ENCODE data around the gene SLC35D2. TPM values are rescaled to one million over a fixed set of nuclear protein-coding genes. Genes with fewer than 3 reads are reported as not detected.

Gene SLC35D2
- 40.0 TPM for polyA plus RNA-seq (ENCODE audit: insufficient read length)
- long read RNA-seq, donor 1, transcript SLC35D2-201 (12 exons, 1,626 nt), result major isoform, 6 of 8 reads
- long read RNA-seq, donor 1, partial matches to known transcripts, result 0 of 8 reads
- long read RNA-seq, donor 1, other reads (novel, unspliced or antisense), result 0 of 8 reads
- long read RNA-seq, donor 2, partial matches to known transcripts, result 39 of 43 reads
- long read RNA-seq, donor 2, other reads (novel, unspliced or antisense), result 0 of 43 reads
- long read RNA-seq, donor 3, partial matches to known transcripts, result 0 of 3 reads
- long read RNA-seq, donor 3, other reads (novel, unspliced or antisense), result 0 of 3 reads
- long read RNA-seq, donor 4, partial matches to known transcripts, result 7 of 8 reads
- long read RNA-seq, donor 4, other reads (novel, unspliced or antisense), result 0 of 8 reads
- long read RNA-seq, donor 5, transcript SLC35D2-201 (12 exons, 1,626 nt), result major isoform, 14 of 15 reads
- long read RNA-seq, donor 5, partial matches to known transcripts, result 0 of 15 reads
- long read RNA-seq, donor 5, other reads (novel, unspliced or antisense), result 0 of 15 reads
- long read RNA-seq, donor 6, transcript SLC35D2-201 (12 exons, 1,626 nt), result major isoform, 7 of 9 reads
- long read RNA-seq, donor 6, partial matches to known transcripts, result 0 of 9 reads
- long read RNA-seq, donor 6, other reads (novel, unspliced or antisense), result 0 of 9 reads
- long read RNA-seq, donor 7, partial matches to known transcripts, result 0 of 3 reads
- long read RNA-seq, donor 7, other reads (novel, unspliced or antisense), result 0 of 3 reads
- long read RNA-seq, donor 8, partial matches to known transcripts, result 0 of 1 reads
- long read RNA-seq, donor 8, other reads (novel, unspliced or antisense), result 0 of 1 reads

- peak; percentile 46 for DNase-seq
Measured at GRCh38 chr9:96383165-96383942, at the start of gene SLC35D2. SLC35D2 (minus strand) TSS chr9:96383711; CDS start chr9:96383634, 77 bp downstream.

- DNase-seq, result no peak
Measured at GRCh38 chr9:96430377-96430776, 46.9 kb upstream of the SLC35D2 start.

GRCh38 chr9:96429732-96430131, 46.2 kb upstream of the SLC35D2 start:
- no peak for DNase-seq

- no peak for DNase-seq
Measured at GRCh38 chr9:96425500-96426169, 42.1 kb upstream of the SLC35D2 start.

- no peak for DNase-seq
Measured at GRCh38 chr9:96423985-96424336, 40.5 kb upstream of the SLC35D2 start.

- no peak for DNase-seq
Measured at GRCh38 chr9:96423322-96423984, 39.9 kb upstream of the SLC35D2 start.

- DNase-seq, result peak; percentile 39
Measured at GRCh38 chr9:96420468-96421219, 37.1 kb upstream of the SLC35D2 start.

GRCh38 chr9:96419691-96419969, 36.1 kb upstream of the SLC35D2 start:
- DNase-seq, result no peak

GRCh38 chr9:96418920-96419690, 35.6 kb upstream of the SLC35D2 start:
- DNase-seq, result peak; percentile 41

- peak; percentile 95 for DNase-seq
Measured at GRCh38 chr9:96418083-96418919, 34.8 kb upstream of the SLC35D2 start, which contains the start of gene ZNF367. ZNF367 (minus strand) TSS chr9:96418370; CDS start chr9:96418032, 338 bp downstream.

GRCh38 chr9:96417661-96418082, 34.2 kb upstream of the SLC35D2 start:
- DNase-seq, result no peak

- DNase-seq, result peak; percentile 80
Measured at GRCh38 chr9:96417051-96417586, 33.6 kb upstream of the SLC35D2 start.

- no peak for DNase-seq
Measured at GRCh38 chr9:96413302-96414221, 30.1 kb upstream of the SLC35D2 start.

GRCh38 chr9:96412174-96412913, 28.8 kb upstream of the SLC35D2 start:
- no peak for DNase-seq

GRCh38 chr9:96411129-96411838, 27.8 kb upstream of the SLC35D2 start:
- DNase-seq, result no peak

Data from left kidney (tissue), 8 donors.